Stimulated activated CD4-positive, alpha-beta T cell treated with anti-CD3 and anti-CD28 coated beads, Interleukin-15, amount 100 ng/mL, for 24 hours (primary cell): ENCODE measurements around the gene RER1.

Source experiments
- DNase-seq: peaks from one replicate; pipeline ENCODE4 v3.0.0-alpha.2; 2020

The RER1 gene

DNA sequence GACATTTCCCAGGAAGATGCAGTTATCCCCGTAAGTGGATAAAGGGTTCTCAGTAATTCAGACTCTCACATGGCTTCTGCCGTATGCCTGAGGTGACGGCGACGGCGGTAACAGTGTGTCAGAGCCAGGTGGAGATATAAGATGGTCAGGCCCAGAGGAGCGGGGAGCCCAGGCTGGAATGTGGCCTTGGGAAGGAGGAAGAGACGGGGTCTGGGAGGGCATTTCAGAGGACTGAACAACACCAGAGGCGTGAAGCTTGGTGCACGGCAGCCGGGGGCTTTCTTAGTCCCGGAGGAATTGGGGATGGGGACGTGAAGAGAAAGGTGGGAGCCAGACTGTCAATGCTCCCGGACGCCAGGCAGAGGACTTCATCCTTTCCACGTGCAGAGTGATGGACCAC is 1.0 kb downstream of the RER1 start:
- DNase-seq = no peak

DNA sequence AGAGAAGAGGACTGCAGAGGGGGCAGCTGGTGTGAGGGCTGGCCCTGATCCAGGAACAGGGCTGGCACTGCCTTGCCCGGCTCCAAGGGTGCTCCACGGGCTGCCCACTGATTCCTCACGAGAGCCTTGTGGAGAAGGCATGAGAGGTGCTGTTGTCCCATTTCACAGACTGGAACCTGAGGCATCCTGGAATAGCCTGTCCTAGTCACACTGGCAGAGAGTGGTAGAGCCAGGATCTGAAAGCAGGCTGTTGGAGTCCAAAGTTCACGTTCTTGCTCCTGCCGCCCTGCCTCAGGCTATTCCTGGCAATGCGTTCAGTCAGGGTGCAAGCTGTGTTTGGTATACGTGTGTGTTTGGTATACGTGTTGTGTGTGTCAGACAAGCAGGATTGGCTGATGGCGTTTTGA is 1.8 kb downstream of the RER1 start:
- DNase-seq = no peak

DNA sequence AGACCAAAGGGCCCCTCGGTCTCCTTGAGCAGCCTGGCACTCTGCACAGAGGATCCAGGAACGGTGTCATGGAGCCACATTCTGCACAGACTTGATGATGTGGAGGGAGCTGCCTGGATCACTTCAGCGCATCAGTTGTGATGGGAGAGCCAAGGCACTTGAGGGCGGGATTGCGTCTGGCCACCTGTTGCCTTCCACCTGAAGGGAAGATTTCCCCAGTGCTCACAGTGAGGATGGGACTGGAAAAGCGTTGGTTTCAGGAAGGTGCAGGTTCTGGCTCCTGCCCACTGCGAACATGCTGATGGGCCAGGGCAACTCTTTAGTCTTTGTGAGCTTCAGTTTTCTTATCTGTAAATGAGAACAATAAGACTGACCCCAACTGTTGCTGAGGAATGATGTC is 2.6 kb downstream of the RER1 start:
- no peak for DNase-seq

GRCh38 chr1:2394761-2395160 is 3.1 kb downstream of the RER1 start:
- DNase-seq = no peak

- no peak for DNase-seq
These were observed 3.6 kb downstream of the RER1 start for GRCh38 chr1:2395245-2395644.

DNA sequence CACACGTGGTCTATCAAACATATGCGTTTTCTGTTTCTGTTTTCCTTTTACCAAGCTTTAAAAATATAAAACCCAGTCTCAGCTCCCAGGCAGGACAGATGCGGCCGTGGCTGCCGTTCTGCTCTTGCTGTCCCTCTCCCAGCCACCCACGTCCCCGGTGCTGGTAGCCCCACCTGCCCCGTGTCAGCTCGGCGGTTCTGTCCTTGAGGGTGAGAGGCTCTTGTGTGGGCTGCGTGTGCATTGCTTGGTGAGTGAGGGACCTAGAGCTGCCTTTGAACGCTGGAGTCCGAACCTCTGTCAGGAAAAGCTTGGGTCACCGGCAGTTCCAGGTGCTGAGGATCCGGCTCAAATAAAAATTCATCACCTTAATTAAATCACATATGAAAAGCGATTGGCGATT is 4.4 kb downstream of the RER1 start:
- DNase-seq = no peak

DNA sequence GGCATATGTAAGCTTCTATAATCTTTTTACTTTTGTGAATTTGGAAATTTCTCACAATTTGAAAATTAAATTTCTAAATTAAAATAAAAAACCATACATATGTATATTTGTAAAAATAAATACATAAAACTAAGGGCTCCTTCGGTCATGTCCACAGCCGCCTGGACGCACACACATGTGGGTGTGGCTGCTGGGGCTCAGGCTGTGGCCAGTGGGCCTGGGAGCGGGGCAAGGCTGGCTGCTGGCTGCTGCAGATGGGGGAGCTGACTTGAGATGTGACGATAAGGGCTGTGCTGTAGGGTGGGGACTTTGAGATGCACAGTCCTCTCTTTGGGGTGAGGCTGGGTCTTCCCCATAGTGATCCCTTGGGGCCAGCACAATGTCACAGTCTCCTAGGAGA is 4.8 kb downstream of the RER1 start:
- no peak for DNase-seq

- DNase-seq = no peak
These were observed 5.5 kb downstream of the RER1 start for GRCh38 chr1:2397007-2397679.

DNA sequence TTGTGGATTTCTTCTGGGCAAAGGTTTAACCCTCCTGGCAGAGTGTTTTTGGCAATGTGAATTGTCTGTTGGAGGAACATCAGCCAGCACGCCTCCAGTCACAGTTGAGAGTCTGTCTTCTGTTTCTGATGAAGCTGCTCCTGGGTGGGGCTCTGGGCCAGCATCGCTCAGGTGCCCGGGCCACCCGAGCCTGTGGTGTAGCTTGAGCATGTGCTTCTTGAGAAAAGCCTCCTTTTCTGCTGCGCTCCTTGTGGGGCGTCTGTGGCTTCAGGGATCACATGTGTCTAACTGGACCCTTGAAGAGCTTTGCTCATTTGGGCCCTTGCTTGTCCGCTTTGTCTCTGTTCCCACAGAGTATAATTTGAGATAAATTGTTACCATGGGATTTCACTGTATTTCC is 7.2 kb downstream of the RER1 start:
- no peak for DNase-seq

GRCh38 chr1:2399890-2400575 is 8.4 kb downstream of the RER1 start:
- DNase-seq = no peak

DNA sequence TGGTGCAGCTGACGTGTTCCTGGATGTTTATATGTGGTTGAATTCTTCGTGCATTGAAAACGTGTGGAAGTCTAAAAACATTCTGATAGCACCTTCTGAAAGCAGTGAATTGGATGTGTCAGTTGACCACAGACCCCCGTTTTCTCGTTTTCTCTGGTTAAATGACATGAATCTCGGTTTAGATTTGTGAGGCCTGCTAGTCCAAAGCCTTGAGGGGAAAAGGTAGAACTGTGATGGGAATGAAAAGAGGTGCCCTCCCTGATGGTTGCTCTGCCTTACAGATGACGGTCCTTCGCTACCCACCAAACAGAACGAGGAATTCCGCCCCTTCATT is 8.9 kb downstream of the RER1 start:
- DNase-seq = no peak

DNA sequence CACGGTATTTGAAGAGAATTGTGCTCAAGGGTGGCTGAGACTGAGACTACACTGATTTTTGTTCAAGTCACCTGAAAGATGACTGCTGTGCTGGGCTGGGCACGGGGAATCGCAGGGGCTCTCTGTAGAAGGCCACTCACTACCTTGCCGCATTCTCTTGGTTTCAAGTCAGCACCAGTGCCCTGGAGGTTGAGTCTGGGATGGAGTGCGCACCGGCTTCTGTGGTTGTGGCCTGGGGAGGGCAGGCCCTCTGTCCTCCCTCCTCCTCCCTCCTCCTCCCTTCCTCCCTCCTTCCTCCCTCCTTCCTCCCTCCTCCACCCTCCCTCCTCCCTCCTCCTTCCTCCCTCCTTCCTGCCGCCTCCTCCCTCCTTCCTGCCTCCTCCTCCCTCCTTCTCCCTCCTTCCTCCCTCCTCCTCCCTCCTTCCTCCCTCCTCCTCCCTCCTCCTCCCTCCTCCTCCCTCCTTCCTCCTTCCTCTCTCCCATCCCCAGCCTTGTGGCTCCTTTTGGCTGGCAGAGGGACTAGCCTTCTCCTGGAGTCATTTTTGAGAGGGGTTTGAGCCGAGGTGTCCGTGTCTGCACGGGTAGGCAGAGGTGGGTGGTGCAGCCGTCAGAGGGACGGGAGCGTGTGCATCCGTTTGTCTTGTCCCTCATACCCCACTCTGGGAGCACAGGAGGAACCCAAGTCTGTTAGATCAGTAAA is 9.5 kb downstream of the RER1 start:
- DNase-seq = no peak

DNA sequence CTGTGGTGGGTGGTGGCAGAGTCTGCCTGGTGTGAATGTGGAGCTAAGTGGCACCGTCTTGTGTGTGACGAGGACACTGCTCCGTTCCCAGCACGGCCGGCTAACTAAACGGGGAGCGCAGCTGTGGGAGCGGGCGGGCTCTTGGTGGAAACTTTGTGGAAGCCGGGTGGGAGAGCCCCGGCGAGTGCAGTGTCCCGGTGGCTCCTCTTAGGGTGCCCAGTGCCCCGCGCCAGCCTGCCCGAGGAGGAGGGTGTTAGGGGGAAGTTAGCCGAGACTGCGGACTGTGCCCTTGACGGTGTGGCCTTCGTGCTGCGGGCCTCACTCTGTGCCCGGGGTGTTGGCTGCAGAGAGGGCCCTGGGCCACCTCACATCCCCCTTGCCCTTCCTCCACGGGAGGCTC is 10.8 kb downstream of the RER1 start:
- DNase-seq = no peak

DNA sequence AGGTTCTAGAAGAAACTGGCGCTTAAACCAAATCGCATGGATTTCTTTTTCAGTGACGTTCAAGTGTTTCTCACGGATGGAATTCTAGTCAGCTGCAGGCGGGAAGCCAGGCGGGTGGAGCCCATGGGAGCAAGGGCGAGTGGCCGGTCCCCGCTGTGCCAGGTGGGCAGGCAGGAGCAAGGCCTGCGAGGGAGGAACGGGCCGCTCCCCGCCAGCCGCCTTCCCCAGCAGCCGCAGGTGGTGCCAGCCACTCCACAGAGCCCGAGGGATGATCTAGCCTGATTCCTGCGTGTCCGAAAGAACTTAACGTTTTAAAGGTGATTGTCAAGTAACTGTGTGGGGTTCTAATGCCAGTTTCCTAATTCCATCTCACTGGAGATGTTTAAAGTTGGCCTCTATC is 11.6 kb downstream of the RER1 start:
- no peak for DNase-seq

- DNase-seq = no peak
These were observed 12.7 kb downstream of the RER1 start for GRCh38 chr1:2404142-2404889.

GRCh38 chr1:2404890-2405511 is 13.4 kb downstream of the RER1 start:
- no peak for DNase-seq

GRCh38 chr1:2405588-2406295 is 14.1 kb downstream of the RER1 start:
- DNase-seq = no peak

DNA sequence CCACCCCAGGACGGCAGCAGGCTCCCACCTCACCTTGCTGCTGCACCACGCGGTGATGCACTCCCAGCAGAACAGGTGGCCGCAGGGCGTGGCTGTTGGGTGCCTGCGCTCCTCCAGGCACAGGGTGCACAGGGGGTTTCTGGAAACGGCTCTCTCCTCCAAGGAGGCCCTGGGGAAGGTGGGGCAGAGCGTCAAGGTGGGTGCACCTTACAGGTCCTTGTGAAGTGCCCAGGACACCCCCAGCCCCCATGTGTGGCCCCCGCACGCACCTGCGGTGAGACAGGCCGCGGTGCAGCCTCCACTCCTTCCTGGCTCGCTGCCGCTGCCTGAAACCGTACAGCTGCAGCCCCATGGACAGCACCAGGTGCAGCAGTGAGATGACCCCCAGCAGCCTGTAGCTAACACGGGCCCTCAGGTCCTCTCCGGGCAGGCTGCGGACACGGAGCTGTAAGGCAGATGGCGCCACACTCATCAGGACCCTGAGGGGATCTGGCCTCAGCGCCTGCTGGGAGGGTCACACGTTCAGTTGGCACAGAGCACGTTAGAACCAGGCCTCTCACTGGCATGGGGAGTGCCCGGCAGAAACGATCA is 14.9 kb downstream of the RER1 start:
- no peak for DNase-seq

- DNase-seq = no peak
These were observed 15.7 kb downstream of the RER1 start for GRCh38 chr1:2407166-2407990.

DNA sequence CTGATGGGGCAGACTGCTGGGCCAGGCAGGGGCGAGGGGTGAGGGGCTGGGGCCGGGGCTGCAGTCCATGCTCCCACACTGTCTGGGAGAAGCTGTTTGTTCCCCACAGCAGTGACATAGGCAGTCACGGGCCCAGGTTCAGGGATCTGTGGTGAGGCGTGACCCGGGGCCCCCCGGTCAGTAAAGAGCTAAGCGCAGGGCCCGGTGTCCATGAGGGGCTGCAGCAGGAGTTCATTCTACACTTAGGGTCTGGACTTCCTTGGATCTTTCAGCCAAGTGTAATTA is 16.3 kb downstream of the RER1 start:
- no peak for DNase-seq

DNA sequence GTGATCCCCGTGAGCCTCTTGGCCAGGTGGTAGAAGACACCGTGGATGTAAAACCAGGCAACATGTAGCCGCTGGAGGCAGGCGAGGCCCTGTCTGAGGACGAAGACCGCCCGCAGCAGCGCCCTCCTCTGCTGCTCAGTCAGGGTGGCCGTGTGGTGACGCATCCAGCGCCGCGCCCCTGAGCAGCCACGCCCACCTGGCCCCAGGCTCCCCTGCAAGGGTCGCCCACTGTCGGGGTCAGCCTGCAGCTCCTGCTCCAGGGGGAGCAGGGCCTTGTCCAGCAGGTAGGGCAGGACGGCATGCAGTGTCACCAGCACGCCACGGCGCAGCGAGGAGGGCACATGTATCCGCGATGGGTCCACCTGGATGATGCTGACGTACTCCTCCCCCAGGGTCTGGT is 16.8 kb downstream of the RER1 start:
- DNase-seq = no peak

GRCh38 chr1:2408859-2409276 is 17.2 kb downstream of the RER1 start:
- no peak for DNase-seq
